ENCODE results near the gene NUFIP1.

- TF ChIP-seq, protein P1, sequence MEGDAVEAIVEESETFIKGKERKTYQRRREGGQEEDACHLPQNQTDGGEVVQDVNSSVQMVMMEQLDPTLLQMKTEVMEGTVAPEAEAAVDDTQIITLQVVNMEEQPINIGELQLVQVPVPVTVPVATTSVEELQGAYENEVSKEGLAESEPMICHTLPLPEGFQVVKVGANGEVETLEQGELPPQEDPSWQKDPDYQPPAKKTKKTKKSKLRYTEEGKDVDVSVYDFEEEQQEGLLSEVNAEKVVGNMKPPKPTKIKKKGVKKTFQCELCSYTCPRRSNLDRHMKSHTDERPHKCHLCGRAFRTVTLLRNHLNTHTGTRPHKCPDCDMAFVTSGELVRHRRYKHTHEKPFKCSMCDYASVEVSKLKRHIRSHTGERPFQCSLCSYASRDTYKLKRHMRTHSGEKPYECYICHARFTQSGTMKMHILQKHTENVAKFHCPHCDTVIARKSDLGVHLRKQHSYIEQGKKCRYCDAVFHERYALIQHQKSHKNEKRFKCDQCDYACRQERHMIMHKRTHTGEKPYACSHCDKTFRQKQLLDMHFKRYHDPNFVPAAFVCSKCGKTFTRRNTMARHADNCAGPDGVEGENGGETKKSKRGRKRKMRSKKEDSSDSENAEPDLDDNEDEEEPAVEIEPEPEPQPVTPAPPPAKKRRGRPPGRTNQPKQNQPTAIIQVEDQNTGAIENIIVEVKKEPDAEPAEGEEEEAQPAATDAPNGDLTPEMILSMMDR (IDR thresholded peaks at IDR 0.05; ENCODE audit: insufficient read depth, low read depth, low read length): no peak
- TF ChIP-seq EZH2 (IDR thresholded peaks at IDR 0.05; ENCODE audit: insufficient read depth, low read length): no peak
Measured at GRCh38 chr13:44938854-44939253, 50.4 kb downstream of the NUFIP1 start.

All from astrocyte (in vitro differentiated cells and primary cell).